Endodermal cell (in vitro differentiated cells): ENCODE data around the gene TSHZ2. TPM values are rescaled to one million over a fixed set of nuclear protein-coding genes. Genes with fewer than 3 reads are reported as not detected.

Source experiments
- DNase-seq: peaks from one replicate; pipeline ENCODE4 v3.0.0-alpha.2; 2017
- H3K27ac ChIP-seq: 2 replicates; pipeline ENCODE4 v1.5.1; 2013; ENCODE audit warnings: mild to moderate bottlenecking, low read depth, low read length, moderate library complexity
- H3K27me3 ChIP-seq: 2 replicates; pipeline ENCODE4 v1.6.1; 2013; ENCODE audit warnings: mild to moderate bottlenecking, low read length, moderate library complexity; ENCODE audit not compliant: insufficient read depth, control insufficient read depth, poor library complexity, severe bottlenecking
- H3K36me3 ChIP-seq: 2 replicates; pipeline ENCODE4 v1.7.0; 2013; ENCODE audit warnings: mild to moderate bottlenecking, low read length, moderate library complexity; ENCODE audit not compliant: control insufficient read depth, insufficient read depth
- H3K4me1 ChIP-seq: one replicate; pipeline ENCODE4 v1.7.0; 2013; ENCODE audit warnings: low read length; ENCODE audit not compliant: control insufficient read depth, insufficient read depth
- H3K4me3 ChIP-seq: 2 replicates; pipeline ENCODE4 v1.5.1; 2013; ENCODE audit warnings: mild to moderate bottlenecking, low read length, moderate library complexity
- H3K9ac ChIP-seq: 2 replicates; pipeline ENCODE4 v1.6.1; 2013; ENCODE audit warnings: mild to moderate bottlenecking, low read length, moderate library complexity; ENCODE audit not compliant: poor library complexity, severe bottlenecking; ENCODE audit errors: extremely low read depth
- H3K9me3 ChIP-seq: 2 replicates; pipeline ENCODE4 v1.6.1; 2013; ENCODE audit warnings: mild to moderate bottlenecking, low read length, moderate library complexity; ENCODE audit not compliant: control insufficient read depth
- H3K27ac Mint-ChIP-seq: 2 replicates; pipeline ENCODE4 v1.8.0; 2020; ENCODE audit warnings: mixed read lengths
- H3K27me3 Mint-ChIP-seq: 2 replicates; pipeline ENCODE4 v1.8.0; 2021; ENCODE audit warnings: mild to moderate bottlenecking, mixed read lengths; ENCODE audit not compliant: insufficient read depth
- H3K36me3 Mint-ChIP-seq: 2 replicates; pipeline ENCODE4 v1.8.0; 2020; ENCODE audit warnings: low read depth, mixed read lengths
- H3K4me1 Mint-ChIP-seq: 2 replicates; pipeline ENCODE4 v1.8.0; 2020; ENCODE audit warnings: mixed read lengths
- H3K4me3 Mint-ChIP-seq: 2 replicates; pipeline ENCODE4 v1.8.0; 2020; ENCODE audit warnings: mild to moderate bottlenecking, moderate library complexity, mixed read lengths
- H3K9me3 Mint-ChIP-seq: 2 replicates; pipeline ENCODE4 v1.8.0; 2020; ENCODE audit warnings: mild to moderate bottlenecking, mixed read lengths
- CTCF ChIP-seq: fragments of 200-600 bp; sonication (generic); conservative IDR thresholded peaks from 2 replicates; pipeline ENCODE4 v1.5.0; 2021; ENCODE audit warnings: antibody characterized with exemption, mild to moderate bottlenecking
- WGBS, 2 experiments: methylation state at CpG; one replicate each; pipeline versions ENCODE4 v1.1.5 to v1.1.7; 2013; ENCODE audit warnings: missing lambda C conversion rate in 2 of 2, mixed read lengths in 1 of 2; ENCODE audit not compliant: insufficient coverage in 1 of 2, insufficient read length in 1 of 2; 5-methylcytosine and 5-hydroxymethylcytosine counted together
- total RNA-seq, 2 donors: library from RNA; stranded (reverse); fragmentation: NEBNext Ultra II Directional in 1 of 2; extraction: Animal tissue kit (Norgen Biotek cat#: 25700) in 1 of 2; gene quantifications; 2 replicates in 1 of 2; 3 replicates in 1 of 2; pipeline ENCODE4 v1.2.1, GENCODE V29; 2021

The TSHZ2 gene
- total RNA-seq, 2 donors from 2014 or later: 0.07 to 0.31 TPM

GRCh38 chr20:53426766-53427312, 454.7 kb downstream of the TSHZ2 start:
- H3K36me3 ChIP-seq: no peaks in the 10 kb centered on the region
- no peak overlapping the region for H3K4me3 ChIP-seq
- no peak for TF ChIP-seq CTCF
- no peak overlapping the region for H3K4me3 Mint-ChIP-seq
- H3K4me1 Mint-ChIP-seq: no peaks in the 10 kb centered on the region
- no peak for DNase-seq
- H3K9me3 Mint-ChIP-seq: peaks cover 8% of the 10 kb centered on the region
- H3K27ac Mint-ChIP-seq: no peak overlapping the region
- H3K27ac ChIP-seq: no peak overlapping the region
- H3K9me3 ChIP-seq: no peaks in the 10 kb centered on the region
- H3K36me3 Mint-ChIP-seq: no peaks in the 10 kb centered on the region
- no peaks in the 10 kb centered on the region for H3K27me3 Mint-ChIP-seq
- H3K27me3 ChIP-seq: no peaks in the 10 kb centered on the region
- H3K4me1 ChIP-seq: no peaks in the 10 kb centered on the region
- H3K9ac ChIP-seq: no peak overlapping the region
- WGBS, 2 experiments: 74 to 85% methylated on average over 2 to 6 of the region's 6 CpGs

GRCh38 chr20:53427951-53428350, 455.8 kb downstream of the TSHZ2 start:
- Histone ChIP-seq H3K9ac (no peak overlapping the region), H3K4me1 (no peaks in the 10 kb centered on the region), H3K9me3 (no peaks in the 10 kb centered on the region), H3K27me3 (no peaks in the 10 kb centered on the region), H3K36me3 (no peaks in the 10 kb centered on the region), H3K27ac (no peak overlapping the region), H3K4me3 (no peak overlapping the region)
- H3K4me3 Mint-ChIP-seq: no peak overlapping the region
- no peaks in the 10 kb centered on the region for H3K4me1 Mint-ChIP-seq
- peaks cover 8% of the 10 kb centered on the region for H3K9me3 Mint-ChIP-seq
- H3K27ac Mint-ChIP-seq: no peak overlapping the region
- no peaks in the 10 kb centered on the region for H3K36me3 Mint-ChIP-seq
- H3K27me3 Mint-ChIP-seq: no peaks in the 10 kb centered on the region
- TF ChIP-seq CTCF: no peak
- no peak for DNase-seq
- WGBS, 2 experiments: 91 to 100% methylated on average over 2 of the region's 2 CpGs

- H3K9ac ChIP-seq: no peak overlapping the region
- no peak overlapping the region for H3K27ac ChIP-seq
- H3K4me3 ChIP-seq: no peak overlapping the region
- TF ChIP-seq CTCF: no peak
- DNase-seq: no peak
- no peaks in the 10 kb centered on the region for H3K4me1 Mint-ChIP-seq
- no peaks in the 10 kb centered on the region for H3K36me3 Mint-ChIP-seq
- no peaks in the 10 kb centered on the region for H3K4me1 ChIP-seq
- H3K9me3 Mint-ChIP-seq: peaks cover 8% of the 10 kb centered on the region
- no peaks in the 10 kb centered on the region for H3K9me3 ChIP-seq
- H3K27ac Mint-ChIP-seq: no peak overlapping the region
- H3K4me3 Mint-ChIP-seq: no peak overlapping the region
- H3K27me3 Mint-ChIP-seq: no peaks in the 10 kb centered on the region
- WGBS, 2 experiments: 88 to 94% methylated on average over 3 of the region's 3 CpGs
- no peaks in the 10 kb centered on the region for H3K36me3 ChIP-seq
- H3K27me3 ChIP-seq: no peaks in the 10 kb centered on the region
These were observed 456.4 kb downstream of the TSHZ2 start for GRCh38 chr20:53428588-53428987.
